ENCODE measurements around the gene SLC1A1.

Gene SLC1A1

DNA sequence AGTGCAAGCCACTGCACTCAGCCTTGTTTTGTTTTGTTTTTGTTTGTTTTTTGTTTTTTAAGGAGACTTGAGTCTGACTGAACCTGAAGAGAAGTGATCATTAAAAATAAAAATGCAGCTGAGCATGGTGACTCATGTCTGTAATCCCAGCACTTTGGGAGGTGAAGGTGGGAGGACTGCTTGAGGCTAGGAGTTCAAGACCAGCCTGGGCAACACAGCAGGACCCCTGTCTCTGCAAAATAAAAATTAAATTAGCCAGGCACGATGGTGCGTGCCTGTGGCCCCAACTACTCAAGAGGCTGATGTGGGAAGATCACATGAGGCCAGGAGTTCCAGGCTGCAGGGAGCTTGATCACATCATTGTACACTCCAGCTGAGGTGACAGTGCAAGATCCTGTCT, 6.2 kb downstream of the SLC1A1 start:
- Histone ChIP-seq H3K36me3 (ENCODE audit: control insufficient read depth, insufficient read depth, low read length) (no peaks in the 10 kb centered on the region; the same call in 1 of the 2 replicates), H3K27me3 (replicated peaks; ENCODE audit: control insufficient read depth, insufficient read depth, low read length) (no peaks in the 10 kb centered on the region), H3K4me3 (replicated peaks; ENCODE audit: low read depth, low read length) (no peak overlapping the region)
- DNase-seq (ENCODE audit: extremely low read depth, insufficient read length): no peak
- TF ChIP-seq, protein P1, sequence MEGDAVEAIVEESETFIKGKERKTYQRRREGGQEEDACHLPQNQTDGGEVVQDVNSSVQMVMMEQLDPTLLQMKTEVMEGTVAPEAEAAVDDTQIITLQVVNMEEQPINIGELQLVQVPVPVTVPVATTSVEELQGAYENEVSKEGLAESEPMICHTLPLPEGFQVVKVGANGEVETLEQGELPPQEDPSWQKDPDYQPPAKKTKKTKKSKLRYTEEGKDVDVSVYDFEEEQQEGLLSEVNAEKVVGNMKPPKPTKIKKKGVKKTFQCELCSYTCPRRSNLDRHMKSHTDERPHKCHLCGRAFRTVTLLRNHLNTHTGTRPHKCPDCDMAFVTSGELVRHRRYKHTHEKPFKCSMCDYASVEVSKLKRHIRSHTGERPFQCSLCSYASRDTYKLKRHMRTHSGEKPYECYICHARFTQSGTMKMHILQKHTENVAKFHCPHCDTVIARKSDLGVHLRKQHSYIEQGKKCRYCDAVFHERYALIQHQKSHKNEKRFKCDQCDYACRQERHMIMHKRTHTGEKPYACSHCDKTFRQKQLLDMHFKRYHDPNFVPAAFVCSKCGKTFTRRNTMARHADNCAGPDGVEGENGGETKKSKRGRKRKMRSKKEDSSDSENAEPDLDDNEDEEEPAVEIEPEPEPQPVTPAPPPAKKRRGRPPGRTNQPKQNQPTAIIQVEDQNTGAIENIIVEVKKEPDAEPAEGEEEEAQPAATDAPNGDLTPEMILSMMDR (IDR thresholded peaks at IDR 0.05; ENCODE audit: insufficient read depth, low read length, poor library complexity, severe bottlenecking): no peak

DNA sequence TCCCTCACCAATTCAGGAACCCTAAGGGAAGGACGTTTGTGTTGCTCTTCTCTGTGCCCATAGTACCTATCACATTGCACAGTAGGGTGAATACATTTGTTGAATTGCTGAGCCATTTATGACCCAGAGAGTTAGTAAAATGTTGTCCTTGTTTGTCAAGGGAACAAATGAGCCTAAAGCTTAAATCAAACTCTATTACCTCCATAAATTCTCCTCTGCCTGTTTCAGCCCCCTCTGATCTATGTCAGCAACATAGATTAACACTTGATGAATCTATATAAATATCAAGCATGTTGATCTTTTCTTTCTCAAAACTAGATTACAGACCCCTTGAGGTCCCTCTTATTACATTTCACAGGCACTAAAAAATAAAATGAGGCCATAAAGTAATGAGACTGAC, 7.1 kb downstream of the SLC1A1 start:
- TF ChIP-seq, protein P1 (IDR thresholded peaks at IDR 0.05; ENCODE audit: insufficient read depth, low read length, poor library complexity, severe bottlenecking): no peak
- H3K27me3 ChIP-seq (replicated peaks; ENCODE audit: control insufficient read depth, insufficient read depth, low read length): no peaks in the 10 kb centered on the region
- H3K36me3 ChIP-seq (ENCODE audit: control insufficient read depth, insufficient read depth, low read length): no peaks in the 10 kb centered on the region; the same call in 1 of the 2 replicates
- no peak for DNase-seq (ENCODE audit: extremely low read depth, insufficient read length)
- H3K4me3 ChIP-seq (replicated peaks; ENCODE audit: low read depth, low read length): no peak overlapping the region

DNA sequence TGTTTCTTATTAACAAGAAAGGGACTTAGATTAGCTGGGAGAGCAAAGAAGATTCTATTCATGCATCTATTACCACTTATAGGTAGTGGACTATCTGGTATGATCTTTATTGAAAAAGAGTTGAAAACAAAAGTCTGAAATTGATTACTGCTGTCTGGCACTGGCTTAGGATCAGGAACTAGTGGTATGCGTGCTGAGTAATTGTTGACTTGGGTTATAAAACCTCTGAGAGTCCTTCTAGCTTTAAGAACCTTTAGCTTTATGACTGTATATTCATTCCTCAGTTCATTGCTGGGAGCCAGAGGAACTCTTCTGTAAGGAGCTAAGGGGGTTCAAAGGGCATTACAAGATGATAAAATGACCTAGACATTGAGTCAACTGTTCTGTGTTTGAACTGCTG, 7.6 kb downstream of the SLC1A1 start:
- no peaks in the 10 kb centered on the region; the same call in 1 of the 2 replicates for H3K36me3 ChIP-seq (ENCODE audit: control insufficient read depth, insufficient read depth, low read length)
- TF ChIP-seq, protein P1 (IDR thresholded peaks at IDR 0.05; ENCODE audit: insufficient read depth, low read length, poor library complexity, severe bottlenecking): no peak
- H3K4me3 ChIP-seq (replicated peaks; ENCODE audit: low read depth, low read length): no peak overlapping the region
- H3K27me3 ChIP-seq (replicated peaks; ENCODE audit: control insufficient read depth, insufficient read depth, low read length): no peaks in the 10 kb centered on the region
- no peak for DNase-seq (ENCODE audit: extremely low read depth, insufficient read length)

DNA sequence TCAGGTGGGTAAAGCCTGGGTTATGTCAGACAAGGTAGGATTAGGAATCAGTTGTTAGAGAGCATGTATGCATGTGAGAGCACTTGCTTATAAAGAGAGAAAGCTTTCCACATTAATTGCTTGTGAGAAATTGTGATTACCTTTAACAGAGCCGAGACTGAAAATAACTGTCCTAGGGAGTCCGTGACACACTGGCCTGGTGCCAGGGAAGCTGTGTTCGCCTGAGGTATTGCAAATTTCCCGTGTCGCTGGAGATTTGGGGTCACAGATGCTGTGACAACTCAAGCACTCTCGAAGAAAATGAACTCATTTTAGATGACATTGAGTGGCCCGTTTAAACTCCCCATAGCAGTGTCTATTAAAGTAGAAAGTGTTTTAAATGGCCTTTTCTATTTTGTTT, 9.6 kb downstream of the SLC1A1 start:
- Histone ChIP-seq H3K36me3 (ENCODE audit: control insufficient read depth, insufficient read depth, low read length) (no peaks in the 10 kb centered on the region; the same call in 1 of the 2 replicates), H3K4me3 (replicated peaks; ENCODE audit: low read depth, low read length) (no peak overlapping the region), H3K27me3 (replicated peaks; ENCODE audit: control insufficient read depth, insufficient read depth, low read length) (no peaks in the 10 kb centered on the region)
- no peak for DNase-seq (ENCODE audit: extremely low read depth, insufficient read length)
- TF ChIP-seq, protein P1 (IDR thresholded peaks at IDR 0.05; ENCODE audit: insufficient read depth, low read length, poor library complexity, severe bottlenecking): no peak

DNA sequence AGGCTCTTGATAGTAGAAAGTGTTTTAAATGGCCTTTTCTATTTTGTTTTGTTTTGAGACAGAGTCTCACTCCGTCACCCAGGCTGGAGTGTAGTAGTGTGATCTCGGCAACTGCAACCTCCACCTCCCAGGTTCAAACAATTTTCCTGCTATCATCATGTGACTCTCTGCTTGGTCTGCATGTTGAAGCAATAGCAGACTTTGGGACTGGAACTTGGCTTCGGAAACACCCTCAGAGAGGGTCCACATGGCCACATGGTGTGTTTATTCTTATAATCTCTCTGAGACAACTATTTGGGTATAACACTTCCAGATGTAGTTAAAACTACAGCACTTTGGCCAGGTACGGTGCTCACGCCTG, 10.9 kb downstream of the SLC1A1 start:
- DNase-seq (ENCODE audit: extremely low read depth, insufficient read length): no peak
- H3K4me3 ChIP-seq (replicated peaks; ENCODE audit: low read depth, low read length): no peak overlapping the region
- H3K27me3 ChIP-seq (replicated peaks; ENCODE audit: control insufficient read depth, insufficient read depth, low read length): no peaks in the 10 kb centered on the region
- no peaks in the 10 kb centered on the region for H3K36me3 ChIP-seq (ENCODE audit: control insufficient read depth, insufficient read depth, low read length)
- TF ChIP-seq, protein P1 (IDR thresholded peaks at IDR 0.05; ENCODE audit: insufficient read depth, low read length, poor library complexity, severe bottlenecking): no peak

DNA sequence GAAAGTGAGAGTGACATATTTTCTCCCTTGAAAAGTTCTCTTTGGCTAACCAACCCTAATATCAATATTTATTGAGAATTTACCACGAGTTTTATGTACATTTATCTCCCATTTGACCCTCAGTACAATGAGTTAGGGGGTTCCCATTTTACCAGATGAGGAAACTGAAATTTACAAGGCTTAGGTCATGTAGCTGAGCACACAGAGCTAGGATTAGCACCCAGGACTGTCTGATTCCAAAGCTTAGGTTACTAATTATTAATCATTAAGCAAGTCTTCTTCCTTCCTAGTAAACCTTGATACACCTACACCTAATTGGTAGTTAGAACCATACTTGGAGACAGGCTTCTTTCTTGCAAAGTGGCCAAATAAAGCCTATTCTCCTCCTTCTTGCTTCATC, 12.2 kb downstream of the SLC1A1 start:
- TF ChIP-seq, protein P1 (IDR thresholded peaks at IDR 0.05; ENCODE audit: insufficient read depth, low read length, poor library complexity, severe bottlenecking): no peak
- Histone ChIP-seq H3K4me3 (replicated peaks; ENCODE audit: low read depth, low read length) (no peak overlapping the region), H3K27me3 (replicated peaks; ENCODE audit: control insufficient read depth, insufficient read depth, low read length) (no peaks in the 10 kb centered on the region), H3K36me3 (ENCODE audit: control insufficient read depth, insufficient read depth, low read length) (no peaks in the 10 kb centered on the region)
- DNase-seq (ENCODE audit: extremely low read depth, insufficient read length): no peak
